ENCODE measurements around the gene CDH12.
"Not testable (repeated sequence)": the region's sequence is repeated elsewhere in the genome, so short reads cannot be mapped to it uniquely, and the experiment has no call there.

Gene CDH12

GRCh38 chr5:21951571-21951970 is 901.6 kb downstream of the CDH12 start:
- not testable (repeated sequence) for H3K9me3 ChIP-seq (ENCODE audit: control insufficient read depth, low read length); H3K4me3 ChIP-seq (ENCODE audit: extremely low read depth, insufficient read depth, low read length, poor library complexity, severe bottlenecking); H3K36me3 ChIP-seq (ENCODE audit: control insufficient read depth, insufficient read depth, low read length); H3K4me1 ChIP-seq (ENCODE audit: control insufficient read depth, insufficient read depth, low read length, poor library complexity, severe bottlenecking); H3K27ac ChIP-seq (ENCODE audit: low read depth, low read length, severe bottlenecking)
- no CpG with 5 or more reads among the region's 1 CpG for WGBS, 2 experiments (ENCODE audit: insufficient coverage in 2 of 2)

GRCh38 chr5:21931116-21931515 is 922.0 kb downstream of the CDH12 start:
- WGBS, 2 experiments (ENCODE audit: insufficient coverage in 2 of 2): 100% methylated on average over 1 of the region's 1 CpG; no CpG with 5 or more reads in 1 of the 2 experiments
- Histone ChIP-seq H3K9me3 (ENCODE audit: control insufficient read depth, low read length) (no peaks in the 10 kb centered on the region), H3K4me1 (ENCODE audit: control insufficient read depth, insufficient read depth, low read length, poor library complexity, severe bottlenecking) (no peaks in the 10 kb centered on the region), H3K4me3 (ENCODE audit: extremely low read depth, insufficient read depth, low read length, poor library complexity, severe bottlenecking) (no peak overlapping the region), H3K36me3 (ENCODE audit: control insufficient read depth, insufficient read depth, low read length) (no peaks in the 10 kb centered on the region), H3K27ac (ENCODE audit: low read depth, low read length, severe bottlenecking) (no peak overlapping the region)

- Histone ChIP-seq H3K4me1 (ENCODE audit: control insufficient read depth, insufficient read depth, low read length, poor library complexity, severe bottlenecking) (no peaks in the 10 kb centered on the region), H3K9me3 (ENCODE audit: control insufficient read depth, low read length) (no peaks in the 10 kb centered on the region), H3K27ac (ENCODE audit: low read depth, low read length, severe bottlenecking) (no peak overlapping the region), H3K36me3 (ENCODE audit: control insufficient read depth, insufficient read depth, low read length) (no peaks in the 10 kb centered on the region), H3K4me3 (ENCODE audit: extremely low read depth, insufficient read depth, low read length, poor library complexity, severe bottlenecking) (no peak overlapping the region)
- WGBS, 2 experiments (ENCODE audit: insufficient coverage in 2 of 2): 7 to 13% methylated on average over 3 to 4 of the region's 8 CpGs
These were observed 933.6 kb downstream of the CDH12 start for GRCh38 chr5:21919414-21920022.

GRCh38 chr5:21918451-21918850 is 934.7 kb downstream of the CDH12 start:
- no peak overlapping the region for H3K4me3 ChIP-seq (ENCODE audit: extremely low read depth, insufficient read depth, low read length, poor library complexity, severe bottlenecking)
- H3K36me3 ChIP-seq (ENCODE audit: control insufficient read depth, insufficient read depth, low read length): no peaks in the 10 kb centered on the region
- 69 to 100% methylated on average over 1 to 2 of the region's 2 CpGs for WGBS, 2 experiments (ENCODE audit: insufficient coverage in 2 of 2)
- no peaks in the 10 kb centered on the region for H3K9me3 ChIP-seq (ENCODE audit: control insufficient read depth, low read length)
- no peaks in the 10 kb centered on the region for H3K4me1 ChIP-seq (ENCODE audit: control insufficient read depth, insufficient read depth, low read length, poor library complexity, severe bottlenecking)
- no peak overlapping the region for H3K27ac ChIP-seq (ENCODE audit: low read depth, low read length, severe bottlenecking)

GRCh38 chr5:21910731-21911130 is 942.4 kb downstream of the CDH12 start:
- Histone ChIP-seq H3K27ac (ENCODE audit: low read depth, low read length, severe bottlenecking) (no peak overlapping the region), H3K4me1 (ENCODE audit: control insufficient read depth, insufficient read depth, low read length, poor library complexity, severe bottlenecking) (no peaks in the 10 kb centered on the region), H3K4me3 (ENCODE audit: extremely low read depth, insufficient read depth, low read length, poor library complexity, severe bottlenecking) (no peak overlapping the region), H3K9me3 (ENCODE audit: control insufficient read depth, low read length) (no peaks in the 10 kb centered on the region), H3K36me3 (ENCODE audit: control insufficient read depth, insufficient read depth, low read length) (no peaks in the 10 kb centered on the region)

GRCh38 chr5:21895766-21896350 is 957.3 kb downstream of the CDH12 start:
- Histone ChIP-seq H3K36me3 (ENCODE audit: control insufficient read depth, insufficient read depth, low read length) (no peaks in the 10 kb centered on the region), H3K27ac (ENCODE audit: low read depth, low read length, severe bottlenecking) (no peak overlapping the region), H3K9me3 (ENCODE audit: control insufficient read depth, low read length) (no peaks in the 10 kb centered on the region), H3K4me1 (ENCODE audit: control insufficient read depth, insufficient read depth, low read length, poor library complexity, severe bottlenecking) (no peaks in the 10 kb centered on the region), H3K4me3 (ENCODE audit: extremely low read depth, insufficient read depth, low read length, poor library complexity, severe bottlenecking) (no peak overlapping the region)
- WGBS, 2 experiments (ENCODE audit: insufficient coverage in 2 of 2): 0% methylated on average over 1 to 2 of the region's 3 CpGs

GRCh38 chr5:21893161-21893560 is 960.0 kb downstream of the CDH12 start:
- no peak overlapping the region for H3K27ac ChIP-seq (ENCODE audit: low read depth, low read length, severe bottlenecking)
- WGBS, 2 experiments (ENCODE audit: insufficient coverage in 2 of 2): no CpG with 5 or more reads among the region's 2 CpGs
- no peaks in the 10 kb centered on the region for H3K36me3 ChIP-seq (ENCODE audit: control insufficient read depth, insufficient read depth, low read length)
- H3K4me3 ChIP-seq (ENCODE audit: extremely low read depth, insufficient read depth, low read length, poor library complexity, severe bottlenecking): no peak overlapping the region
- no peaks in the 10 kb centered on the region for H3K4me1 ChIP-seq (ENCODE audit: control insufficient read depth, insufficient read depth, low read length, poor library complexity, severe bottlenecking)
- H3K9me3 ChIP-seq (ENCODE audit: control insufficient read depth, low read length): no peaks in the 10 kb centered on the region

GRCh38 chr5:21889581-21889980 is 963.6 kb downstream of the CDH12 start:
- Histone ChIP-seq H3K27ac (ENCODE audit: low read depth, low read length, severe bottlenecking) (no peak overlapping the region), H3K9me3 (ENCODE audit: control insufficient read depth, low read length) (no peaks in the 10 kb centered on the region), H3K4me3 (ENCODE audit: extremely low read depth, insufficient read depth, low read length, poor library complexity, severe bottlenecking) (no peak overlapping the region), H3K36me3 (ENCODE audit: control insufficient read depth, insufficient read depth, low read length) (no peaks in the 10 kb centered on the region), H3K4me1 (ENCODE audit: control insufficient read depth, insufficient read depth, low read length, poor library complexity, severe bottlenecking) (no peaks in the 10 kb centered on the region)
- 88% methylated on average over 1 of the region's 1 CpG; no CpG with 5 or more reads in 1 of the 2 experiments for WGBS, 2 experiments (ENCODE audit: insufficient coverage in 2 of 2)

GRCh38 chr5:21882074-21882745 is 970.9 kb downstream of the CDH12 start:
- Histone ChIP-seq H3K4me3 (ENCODE audit: extremely low read depth, insufficient read depth, low read length, poor library complexity, severe bottlenecking) (no peak overlapping the region), H3K36me3 (ENCODE audit: control insufficient read depth, insufficient read depth, low read length) (no peaks in the 10 kb centered on the region), H3K9me3 (ENCODE audit: control insufficient read depth, low read length) (no peaks in the 10 kb centered on the region), H3K27ac (ENCODE audit: low read depth, low read length, severe bottlenecking) (no peak overlapping the region), H3K4me1 (ENCODE audit: control insufficient read depth, insufficient read depth, low read length, poor library complexity, severe bottlenecking) (no peaks in the 10 kb centered on the region)
- 92% methylated on average over 9 of the region's 17 CpGs; no CpG with 5 or more reads in 1 of the 2 experiments for WGBS, 2 experiments (ENCODE audit: insufficient coverage in 2 of 2)

GRCh38 chr5:21880164-21880563 is 973.0 kb downstream of the CDH12 start:
- no peaks in the 10 kb centered on the region for H3K36me3 ChIP-seq (ENCODE audit: control insufficient read depth, insufficient read depth, low read length)
- no peaks in the 10 kb centered on the region for H3K4me1 ChIP-seq (ENCODE audit: control insufficient read depth, insufficient read depth, low read length, poor library complexity, severe bottlenecking)
- H3K9me3 ChIP-seq (ENCODE audit: control insufficient read depth, low read length): no peaks in the 10 kb centered on the region
- H3K27ac ChIP-seq (ENCODE audit: low read depth, low read length, severe bottlenecking): no peak overlapping the region
- 90 to 100% methylated on average over 1 to 2 of the region's 2 CpGs for WGBS, 2 experiments (ENCODE audit: insufficient coverage in 2 of 2)
- no peak overlapping the region for H3K4me3 ChIP-seq (ENCODE audit: extremely low read depth, insufficient read depth, low read length, poor library complexity, severe bottlenecking)

GRCh38 chr5:21862986-21863385 is 990.2 kb downstream of the CDH12 start:
- WGBS, 2 experiments (ENCODE audit: insufficient coverage in 2 of 2): 63 to 84% methylated on average over 2 to 3 of the region's 3 CpGs
- Histone ChIP-seq H3K9me3 (ENCODE audit: control insufficient read depth, low read length) (no peaks in the 10 kb centered on the region), H3K4me3 (ENCODE audit: extremely low read depth, insufficient read depth, low read length, poor library complexity, severe bottlenecking) (no peak overlapping the region), H3K36me3 (ENCODE audit: control insufficient read depth, insufficient read depth, low read length) (no peaks in the 10 kb centered on the region), H3K4me1 (ENCODE audit: control insufficient read depth, insufficient read depth, low read length, poor library complexity, severe bottlenecking) (no peaks in the 10 kb centered on the region), H3K27ac (ENCODE audit: low read depth, low read length, severe bottlenecking) (no peak overlapping the region)
